ENCODE results near the gene DGKD.
"Not testable (repeated sequence)": the region's sequence is repeated elsewhere in the genome, so short reads cannot be mapped to it uniquely, and the experiment has no call there.

The DGKD gene

DNA sequence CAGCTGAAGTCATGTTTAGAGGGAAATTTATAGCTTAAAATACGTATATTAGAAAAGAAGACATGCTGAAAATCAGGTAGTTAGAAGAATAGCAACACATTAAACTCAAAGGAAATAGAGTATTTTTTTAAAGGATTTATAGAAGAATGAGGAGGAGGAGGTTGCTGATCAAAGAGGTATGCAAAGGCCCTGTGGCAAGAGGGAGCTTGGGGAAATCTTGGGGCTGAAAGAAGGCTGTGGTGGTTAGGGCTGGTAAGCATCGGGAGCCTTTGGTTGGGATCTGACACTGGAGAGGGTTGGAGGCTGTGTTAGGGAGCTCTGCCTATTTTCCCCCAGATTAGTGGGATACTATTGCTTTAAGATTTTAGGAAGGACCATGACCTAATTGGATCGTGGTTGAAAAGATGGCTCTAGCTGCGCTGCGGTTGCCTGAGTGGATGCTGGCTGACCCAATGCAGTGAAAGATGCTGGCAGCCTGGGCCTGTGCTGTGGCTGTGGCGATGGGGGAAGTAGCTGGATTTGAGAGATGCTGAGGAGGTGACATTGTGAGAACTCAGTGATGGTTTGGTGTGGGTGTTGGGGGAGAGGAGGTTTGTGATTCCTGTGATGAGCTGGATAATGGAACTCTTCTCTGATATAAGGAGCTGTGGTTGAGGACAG, 11.7 kb downstream of the DGKD start:
- no peak for DNase-seq

- DNase-seq = no peak
Measured at GRCh38 chr2:233367586-233367985, 13.3 kb downstream of the DGKD start.

DNA sequence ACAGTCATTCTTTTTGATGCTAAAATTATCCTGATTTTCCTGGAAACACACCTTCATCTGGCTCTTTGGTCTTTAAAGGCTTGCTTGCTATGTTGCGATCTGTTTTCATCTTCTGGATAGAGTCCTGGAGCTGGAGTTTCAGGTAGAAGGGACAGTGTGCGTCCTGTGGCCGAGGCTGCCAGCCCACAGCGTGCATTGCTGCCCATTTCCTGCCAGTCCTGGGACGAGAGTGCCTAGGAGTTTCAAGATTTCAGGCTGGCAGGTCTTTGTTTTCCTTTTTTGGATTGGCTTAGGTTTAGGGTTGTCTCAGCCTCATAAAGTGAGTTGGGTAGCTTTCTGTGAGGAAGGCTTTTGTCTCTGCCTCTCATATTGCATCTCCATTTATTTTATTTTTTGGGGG, 14.5 kb downstream of the DGKD start:
- no peak for DNase-seq

DNA sequence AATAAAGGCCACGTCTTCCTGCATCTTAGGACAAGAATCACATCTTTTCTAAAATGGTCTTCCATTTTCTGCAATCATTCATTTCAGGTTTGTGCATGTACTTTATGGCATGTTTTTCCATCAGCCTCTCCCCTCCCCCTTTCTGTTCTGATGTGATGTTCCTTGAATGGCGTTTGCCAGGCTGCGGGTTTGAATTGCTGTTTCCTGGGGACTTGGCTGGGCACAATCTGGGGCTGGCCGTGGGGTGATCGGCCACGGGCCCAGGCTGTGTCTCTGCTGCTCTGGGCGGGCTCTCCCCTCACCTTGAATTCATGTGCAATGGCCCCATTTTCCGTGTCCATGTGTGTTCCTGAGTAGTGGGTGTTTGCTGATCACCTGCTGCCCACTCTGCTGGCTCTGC, 15.2 kb downstream of the DGKD start:
- DNase-seq = no peak

- no peak for DNase-seq
Measured at GRCh38 chr2:233369897-233370685, 15.8 kb downstream of the DGKD start.

DNA sequence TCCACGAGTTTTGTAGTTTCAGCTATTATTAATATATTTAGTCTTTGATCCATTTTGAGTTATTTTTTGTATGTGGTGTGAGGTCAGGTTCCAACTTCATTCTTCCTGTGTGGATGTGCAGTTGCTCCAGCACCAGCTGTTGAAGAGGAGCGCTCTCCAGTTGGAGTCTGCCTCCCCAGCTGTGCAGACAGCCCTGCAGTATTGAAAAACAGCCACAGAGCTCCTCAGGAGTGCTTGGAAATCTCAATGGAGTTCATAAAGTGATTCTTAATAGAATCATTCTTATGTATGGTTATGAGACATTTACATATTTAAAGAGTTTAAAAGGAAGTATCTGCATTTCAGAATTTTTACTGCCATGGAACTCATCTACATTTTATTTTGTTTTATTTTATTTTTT, 17.3 kb downstream of the DGKD start:
- no peak for DNase-seq

DNA sequence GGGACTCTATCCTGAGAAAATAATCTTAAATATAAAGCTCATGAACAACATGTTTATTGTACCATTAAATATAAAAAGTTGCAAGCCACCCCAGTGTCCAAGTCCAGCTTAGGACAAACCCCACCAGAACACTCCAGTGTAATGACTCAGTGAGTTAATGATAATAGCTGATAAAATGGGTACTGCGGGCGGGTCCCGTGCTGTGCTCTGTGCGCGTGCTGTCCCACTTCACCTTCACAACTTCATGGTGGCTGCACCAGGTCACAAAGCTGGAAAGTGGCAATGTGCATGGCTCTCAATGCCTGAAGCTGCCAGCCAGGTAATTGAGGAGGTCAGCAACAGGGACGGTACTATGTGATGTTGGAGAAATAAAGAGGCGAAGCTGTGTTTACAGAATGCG, 18.6 kb downstream of the DGKD start:
- DNase-seq = no peak

DNA sequence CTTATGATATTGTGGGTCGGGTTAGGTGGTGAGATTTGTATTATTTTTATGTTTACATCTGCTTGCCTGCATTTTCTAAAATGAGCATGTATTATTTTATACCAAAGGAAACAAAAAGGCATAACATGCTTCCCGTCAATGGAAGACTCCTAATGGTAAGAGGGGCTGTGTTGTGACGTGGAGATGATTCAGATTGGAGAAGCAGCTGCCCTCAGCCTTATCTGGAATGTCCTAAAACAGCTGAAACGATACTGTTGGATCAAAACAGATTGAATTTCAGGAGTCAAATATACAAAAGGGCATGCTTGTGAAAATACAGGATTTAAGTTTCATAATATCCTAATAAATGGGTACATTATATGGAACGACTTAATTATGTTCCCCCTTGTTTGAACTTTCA, 19.0 kb downstream of the DGKD start:
- no peak for DNase-seq

DNA sequence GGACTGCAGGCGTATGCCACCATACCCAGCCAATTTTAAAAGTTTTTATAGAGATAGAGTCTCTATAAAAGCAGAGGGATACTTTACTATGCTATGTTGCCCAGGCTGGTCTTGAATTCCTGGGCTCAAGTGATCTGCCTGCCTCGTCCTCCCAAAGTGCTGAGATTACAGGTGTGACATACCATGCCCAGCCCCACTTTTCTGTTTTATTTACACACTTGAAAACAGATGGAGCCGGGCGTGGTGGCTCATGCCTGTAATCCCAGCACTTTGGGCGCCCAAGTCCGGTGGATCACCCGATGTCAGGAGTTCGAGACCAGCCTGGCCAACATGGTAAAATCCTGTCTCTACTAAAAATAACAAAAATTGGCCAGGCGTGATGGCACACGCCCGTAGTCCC, 20.5 kb downstream of the DGKD start:
- not testable (repeated sequence) for DNase-seq

DNA sequence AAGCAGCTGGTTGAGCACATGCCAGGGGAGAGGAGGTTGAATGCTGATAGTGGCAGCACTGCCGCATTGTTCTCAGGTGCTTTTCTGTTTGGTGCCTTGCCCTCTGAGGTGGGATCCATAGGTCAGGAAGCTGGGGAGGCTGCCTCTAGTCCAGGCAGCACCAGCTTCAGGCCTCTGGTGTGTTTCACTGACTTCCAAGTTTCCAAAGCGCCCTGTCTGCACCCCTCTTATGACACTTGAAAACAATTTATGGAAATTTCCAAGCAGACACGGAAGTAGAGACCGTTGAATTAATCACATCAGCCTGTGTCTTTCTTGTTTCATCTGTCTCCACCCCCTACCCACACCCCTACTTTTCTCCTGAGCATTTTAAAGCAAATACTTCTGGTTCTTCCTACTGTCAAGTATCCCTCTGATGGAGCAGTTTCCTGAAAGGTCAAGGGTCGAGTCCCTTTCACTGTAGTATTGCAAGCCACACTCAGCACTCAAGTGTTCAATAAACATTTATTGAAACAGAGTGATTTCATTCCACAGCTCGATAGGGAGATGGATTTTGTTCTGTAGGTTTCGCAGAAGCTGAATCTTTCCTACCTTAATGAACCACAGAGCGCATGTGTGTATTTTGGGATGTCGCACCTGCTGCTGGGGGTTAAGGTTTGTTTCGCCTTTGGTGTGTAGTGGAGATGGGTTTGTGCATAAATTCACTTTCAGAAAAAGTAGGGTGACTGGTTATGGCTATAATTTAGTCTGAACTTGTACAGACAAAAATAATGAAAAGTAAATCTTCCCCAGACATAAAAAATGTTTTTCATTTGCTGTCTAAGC, 21.4 kb downstream of the DGKD start:
- no peak for DNase-seq

- DNase-seq = no peak
Measured at GRCh38 chr2:233379034-233379433, 24.7 kb downstream of the DGKD start.

DNA sequence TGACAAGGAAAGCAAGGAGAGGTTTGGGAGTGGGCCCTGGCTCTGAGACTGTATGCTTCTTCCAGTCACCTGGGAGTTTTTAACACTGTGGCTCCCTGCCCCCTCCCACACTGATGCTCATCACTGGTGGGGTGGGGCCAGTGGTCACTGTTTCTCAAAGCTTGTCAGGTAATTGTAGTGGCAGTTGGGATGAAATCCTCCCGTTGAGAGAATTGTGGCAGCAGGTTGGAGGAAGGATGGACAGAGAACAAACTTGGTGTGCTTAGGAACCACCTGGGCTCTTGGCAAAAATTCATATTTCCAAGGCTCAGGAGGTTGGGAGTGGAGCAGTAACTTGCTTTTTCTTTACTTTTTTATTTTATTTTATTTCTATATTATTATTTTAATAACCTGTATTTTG, 25.1 kb downstream of the DGKD start:
- DNase-seq = no peak

GRCh38 chr2:233380132-233380895, 26.0 kb downstream of the DGKD start:
- no peak for DNase-seq

- DNase-seq = no peak
Measured at GRCh38 chr2:233380995-233381637, 26.8 kb downstream of the DGKD start.

DNA sequence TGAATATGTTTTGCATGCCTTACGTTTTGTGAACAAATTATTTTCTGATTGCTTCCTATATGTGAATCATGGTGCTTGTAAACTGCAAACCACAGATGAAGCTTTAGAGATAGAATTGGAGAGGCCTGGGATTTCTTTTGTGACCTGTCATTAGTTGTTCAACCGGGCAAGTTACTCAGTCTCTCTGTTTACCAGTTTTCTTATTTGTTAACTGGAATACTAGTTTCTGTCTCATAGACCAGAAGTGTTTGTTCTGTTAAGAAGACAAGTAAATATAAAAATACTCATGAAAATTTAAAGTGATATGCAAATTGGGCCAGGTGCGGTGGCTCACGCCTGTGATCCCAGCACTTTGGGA, 27.3 kb downstream of the DGKD start:
- DNase-seq = no peak

- no peak for DNase-seq
Measured at GRCh38 chr2:233384015-233384414, 29.7 kb downstream of the DGKD start.

GRCh38 chr2:233384811-233385488, 30.7 kb downstream of the DGKD start:
- DNase-seq = no peak

DNA sequence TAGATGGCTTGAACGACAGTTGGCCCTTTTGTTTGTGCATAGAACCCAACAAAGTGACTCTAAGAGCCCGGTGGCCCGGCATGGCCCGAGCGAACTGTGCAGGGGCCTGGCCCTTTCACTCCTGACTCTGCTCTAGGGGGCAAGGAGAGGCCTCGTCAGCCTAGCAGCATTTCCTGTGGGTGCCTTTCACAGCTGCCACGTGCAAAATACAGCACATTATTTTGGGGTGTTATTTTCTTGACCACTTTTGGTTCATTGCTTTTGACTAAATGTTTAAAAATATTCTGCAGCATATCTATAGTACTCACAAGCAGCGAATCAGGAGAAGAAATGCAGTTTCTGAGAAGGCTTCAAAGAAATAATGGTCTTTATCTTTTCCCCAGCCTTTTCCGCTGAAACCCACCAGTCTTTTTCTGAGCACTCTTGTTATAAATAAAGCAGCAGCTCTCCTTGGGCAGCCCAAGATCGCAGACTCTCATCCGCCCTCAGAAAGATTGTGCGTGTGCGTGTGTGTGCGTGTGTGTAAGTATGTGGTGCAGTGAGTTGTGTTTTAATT, 31.3 kb downstream of the DGKD start:
- no peak for DNase-seq

GRCh38 chr2:233386382-233387041, 32.2 kb downstream of the DGKD start:
- DNase-seq = no peak

GRCh38 chr2:233387225-233387624, 32.9 kb downstream of the DGKD start:
- no peak for DNase-seq
